NT2/D1 (cell line): Measurements from ENCODE around the gene IL1RN.

Experiments
- SUZ12 ChIP-seq: IDR thresholded peaks from 2 replicates; pipeline ENCODE4 v1.6.1; 2011; ENCODE audit not compliant: insufficient read length, insufficient read depth; ENCODE audit errors: extremely low read depth
- YY1 ChIP-seq: IDR thresholded peaks from 2 replicates; pipeline ENCODE4 v1.6.1; 2011; ENCODE audit not compliant: insufficient read length, insufficient read depth
- ZNF274 ChIP-seq: IDR thresholded peaks from 2 replicates; pipeline ENCODE4 v1.6.1; 2011; ENCODE audit warnings: mild to moderate bottlenecking, low read depth, low read length

GRCh38 chr2:113135317-113135716 is 7.9 kb downstream of the IL1RN start:
- TF ChIP-seq ZNF274 (no peak), YY1 (no peak), SUZ12 (no peak)
